ENCODE results near the gene CMBL.

- TF ChIP-seq CTCF (conservative IDR thresholded peaks at IDR 0.05; ENCODE audit: low read length): no peak
- TF ChIP-seq EZH2phosphoT487 (IDR thresholded peaks at IDR 0.05; ENCODE audit: borderline replicate concordance): no peak
These were observed 45.7 kb upstream of the CMBL start, which contains the start of gene MARCHF6 for GRCh38 chr5:10353241-10354047.
